Amygdala (tissue), 56 donors: ENCODE results near the gene C9orf40.
A peak's percentile ranks its signal among the peaks of the same experiment; 100 is the strongest.

Experiments used
- DNase-seq, 56 donors: peaks; one replicate each; lab custom pipeline; 2025; lab: John Stamatoyannopoulos, UW

Gene C9orf40

DNA sequence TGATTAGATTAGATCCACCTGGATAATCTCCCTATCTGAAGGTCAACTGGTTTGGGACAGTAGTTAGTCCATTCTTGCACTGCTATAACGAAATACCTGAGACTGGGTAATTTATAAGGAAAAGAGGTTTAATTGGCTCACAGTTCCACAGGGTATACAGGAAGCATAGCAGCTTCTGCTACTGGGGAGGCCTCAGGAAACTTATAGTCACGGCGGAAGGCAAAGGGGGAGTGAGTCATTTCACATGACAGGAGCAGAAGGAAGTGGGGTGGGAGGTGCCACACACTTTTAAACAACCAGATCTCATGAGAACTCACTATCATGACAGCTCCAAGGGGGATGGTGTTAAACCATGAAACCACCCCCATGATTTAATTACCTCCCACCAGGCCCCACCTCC, 9.9 kb downstream of the C9orf40 start:
- no peak for DNase-seq

DNA sequence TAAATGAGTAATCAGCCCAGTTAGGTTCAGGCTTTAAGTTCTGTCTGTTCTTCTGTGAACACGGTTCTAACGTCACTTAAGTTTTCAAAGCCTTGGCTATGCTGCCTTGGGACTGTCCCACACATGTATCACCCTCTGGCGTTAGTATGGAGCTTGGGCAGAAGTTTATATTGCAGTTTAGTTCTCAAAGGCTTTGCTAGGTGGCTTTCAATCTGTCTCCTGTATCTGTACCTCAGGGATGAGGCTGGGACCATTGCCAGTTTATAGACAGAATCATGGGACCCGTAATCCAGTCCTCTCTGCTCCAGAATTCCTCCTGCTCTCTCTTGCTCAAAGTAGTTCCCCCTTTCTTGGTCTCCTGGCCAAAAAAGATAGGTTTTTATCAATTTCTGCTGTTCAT, 12.1 kb downstream of the C9orf40 start:
- DNase-seq: no peak

DNA sequence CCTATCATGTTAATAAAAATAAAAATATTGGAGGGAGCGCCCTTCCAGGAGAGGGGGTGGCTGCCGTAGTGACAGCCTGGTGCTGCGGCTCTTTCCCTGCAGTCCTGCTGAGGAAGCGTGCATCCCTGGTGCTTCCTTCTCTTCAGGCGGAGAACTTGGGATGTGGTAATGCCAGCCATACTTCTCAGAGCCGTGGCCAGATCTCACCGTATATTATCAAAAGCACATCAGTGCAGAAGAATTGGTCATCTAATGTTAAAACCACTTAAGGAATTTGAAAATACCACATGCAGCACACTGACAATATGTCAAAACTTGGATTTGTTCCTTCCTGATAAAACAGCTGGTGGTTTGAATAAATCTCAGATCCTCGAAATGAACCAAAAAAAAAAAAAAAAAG, 17.7 kb downstream of the C9orf40 start:
- DNase-seq: peak in 2 of 56 donors; percentile 2 to 4

DNA sequence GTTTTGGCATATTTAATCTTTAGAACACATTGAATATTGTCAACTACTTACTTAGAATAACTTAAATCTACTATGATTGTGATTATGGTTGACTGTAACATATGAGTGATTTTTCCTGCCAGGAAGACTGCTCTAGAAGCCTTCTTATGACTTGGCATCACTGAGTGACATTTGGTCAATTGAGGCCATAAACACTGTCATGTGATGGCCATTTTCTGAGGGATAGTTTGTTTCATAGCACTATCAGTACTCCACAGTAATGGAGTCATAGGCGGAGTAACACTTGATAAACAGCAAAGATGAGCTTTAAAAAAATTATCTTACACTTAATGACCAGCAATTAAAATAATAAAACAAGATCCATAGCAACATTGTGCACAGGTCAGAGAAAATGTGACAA, 31.0 kb downstream of the C9orf40 start:
- no peak for DNase-seq

DNA sequence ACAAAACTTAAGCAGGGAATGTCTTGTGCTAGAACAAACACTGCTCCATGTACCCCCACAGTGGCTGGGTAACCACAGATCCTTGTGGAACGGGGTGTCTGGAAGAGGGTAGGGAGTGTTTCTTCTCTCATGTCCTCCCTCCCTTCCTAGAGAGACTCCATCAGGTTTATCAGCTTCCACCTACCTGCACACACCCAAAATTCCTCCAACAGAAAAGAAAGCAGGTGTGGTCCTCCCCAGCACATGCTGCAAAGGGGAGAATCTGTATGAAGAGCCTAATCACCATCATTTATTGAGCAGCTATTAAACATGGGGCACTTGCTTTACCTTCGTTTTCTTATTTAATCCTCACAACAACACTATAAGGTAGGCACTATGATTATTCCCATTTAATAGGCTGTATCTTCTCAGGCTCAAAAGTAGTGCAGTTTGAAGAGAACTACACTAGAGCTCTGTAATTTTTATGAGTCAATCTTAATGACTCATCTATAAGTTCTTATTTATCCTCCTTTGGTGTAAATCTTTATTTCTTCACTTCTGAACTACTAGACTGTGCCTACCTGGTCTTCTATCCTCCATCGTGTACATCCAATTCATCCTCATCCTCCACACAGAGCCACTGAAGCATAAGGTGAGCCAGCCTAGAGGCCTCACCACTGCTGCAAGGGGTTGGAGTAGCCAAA, 31.6 kb downstream of the C9orf40 start:
- DNase-seq: no peak

DNA sequence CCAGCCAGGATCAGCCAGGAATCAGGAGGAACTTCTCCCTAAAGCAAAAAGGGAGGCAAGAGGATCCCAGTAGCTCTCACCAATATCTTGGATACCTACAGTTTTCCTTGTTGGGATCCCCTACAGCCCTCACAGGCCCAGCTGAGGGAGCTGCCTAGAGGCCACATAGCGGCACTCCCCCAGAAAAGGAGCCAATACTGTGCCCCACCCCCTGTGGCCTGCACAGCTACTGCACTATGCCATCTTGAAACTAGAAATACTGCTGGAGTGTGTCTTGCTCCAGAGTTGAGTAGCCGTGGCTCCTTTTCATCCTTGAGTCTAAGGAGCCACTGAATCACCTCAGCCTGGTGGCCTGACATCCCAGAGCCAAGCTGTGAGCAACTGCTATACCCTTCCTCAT, 42.7 kb downstream of the C9orf40 start:
- no peak for DNase-seq

DNA sequence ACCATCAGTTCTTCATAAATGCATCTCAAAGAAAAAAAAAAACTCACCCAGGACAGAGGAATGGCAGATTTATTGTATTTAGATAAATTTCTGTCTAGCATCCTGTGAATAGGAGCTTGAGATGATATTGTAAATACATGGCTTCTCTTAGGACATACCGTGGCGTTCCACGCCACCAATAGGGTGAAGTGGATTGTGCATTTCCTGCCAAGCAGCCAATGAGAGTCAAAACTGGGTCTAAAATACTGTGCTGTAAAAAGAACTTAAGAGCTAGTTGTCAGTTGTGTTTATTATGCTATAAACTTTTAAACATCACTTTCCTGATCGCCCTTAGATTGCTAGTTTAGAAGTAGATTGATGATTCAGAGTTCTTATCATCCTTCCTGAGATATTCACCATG, 44.0 kb downstream of the C9orf40 start:
- no peak for DNase-seq

DNA sequence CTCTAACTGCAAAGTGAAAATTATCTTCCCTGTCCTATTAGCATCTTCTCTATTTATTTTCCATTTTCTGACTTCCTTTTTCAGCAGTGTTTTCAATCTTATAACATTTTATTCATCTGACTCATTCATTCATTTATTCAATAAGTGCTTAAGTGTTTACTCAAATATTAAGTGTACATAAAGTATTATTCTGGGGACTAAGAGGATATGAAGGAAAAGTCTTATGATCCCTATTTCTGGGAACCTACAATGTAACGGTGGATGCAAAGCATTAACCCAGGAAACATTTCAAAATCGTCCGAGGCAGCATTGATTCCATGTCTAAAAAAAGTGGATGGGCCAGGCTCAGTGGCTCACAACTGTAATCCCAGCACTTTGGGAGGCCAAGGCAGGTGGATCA, 45.6 kb downstream of the C9orf40 start:
- DNase-seq: no peak

DNA sequence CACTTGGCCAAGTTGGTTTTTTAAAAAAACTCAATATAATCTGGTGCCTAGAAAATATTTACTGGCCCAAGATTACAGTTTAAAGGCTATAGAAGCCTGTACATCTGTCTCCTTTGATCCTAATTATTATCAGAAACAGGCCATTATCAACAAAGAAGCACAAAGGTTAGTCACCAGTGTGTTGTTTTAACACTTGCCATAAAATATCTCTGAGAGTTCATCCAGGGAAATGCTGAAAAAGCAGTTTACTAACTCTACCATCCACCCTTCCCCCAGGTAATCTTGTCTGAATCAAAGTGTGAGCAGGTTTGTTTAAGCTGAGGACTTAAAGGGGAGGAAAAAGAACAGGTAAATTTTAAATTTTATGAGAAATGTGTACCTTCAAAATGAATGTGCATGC, 51.7 kb downstream of the C9orf40 start:
- no peak for DNase-seq
